ENCODE results near the gene GULP1.

Gene GULP1

DNA sequence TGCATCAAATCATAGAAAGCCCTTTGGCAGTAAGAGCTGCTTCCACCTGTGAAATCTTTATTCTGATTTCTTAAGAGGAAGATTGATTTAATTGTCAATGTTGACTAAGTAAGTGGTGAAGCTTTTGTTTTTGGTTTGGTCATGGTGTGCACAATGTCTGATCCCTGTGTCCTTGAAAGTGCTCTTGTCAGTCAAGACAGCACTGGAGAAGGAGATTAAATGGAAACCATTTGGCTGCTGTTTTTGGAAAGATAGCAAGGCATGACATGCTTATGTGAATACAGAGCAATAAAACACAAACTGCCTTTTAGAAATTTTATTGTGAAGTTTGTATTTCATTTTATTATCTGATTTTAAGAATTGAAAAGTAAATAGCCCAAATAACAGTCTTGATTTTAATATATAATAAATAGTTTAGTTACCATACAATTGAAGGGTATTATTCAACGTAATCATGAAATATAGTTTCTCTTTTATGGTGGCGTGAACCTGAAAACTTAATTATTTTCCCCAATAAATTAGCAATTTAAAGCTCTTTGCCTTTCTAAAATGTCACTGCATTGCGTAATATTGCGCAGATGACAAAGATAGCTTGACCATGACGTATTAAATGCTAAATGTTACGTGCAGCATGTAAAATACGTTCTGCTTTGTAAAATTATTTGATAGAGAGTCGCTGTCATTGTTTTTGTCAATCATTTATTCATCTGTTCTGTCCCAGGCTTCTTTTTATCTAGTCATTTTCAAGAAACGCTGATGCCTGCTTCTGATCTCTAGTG lies 69.0 kb downstream of the GULP1 start:
- in situ Hi-C loops (cut with HindIII; ENCODE audit: low sequenced_read_pairs) = no loop called here
- TF ChIP-seq, protein P1, sequence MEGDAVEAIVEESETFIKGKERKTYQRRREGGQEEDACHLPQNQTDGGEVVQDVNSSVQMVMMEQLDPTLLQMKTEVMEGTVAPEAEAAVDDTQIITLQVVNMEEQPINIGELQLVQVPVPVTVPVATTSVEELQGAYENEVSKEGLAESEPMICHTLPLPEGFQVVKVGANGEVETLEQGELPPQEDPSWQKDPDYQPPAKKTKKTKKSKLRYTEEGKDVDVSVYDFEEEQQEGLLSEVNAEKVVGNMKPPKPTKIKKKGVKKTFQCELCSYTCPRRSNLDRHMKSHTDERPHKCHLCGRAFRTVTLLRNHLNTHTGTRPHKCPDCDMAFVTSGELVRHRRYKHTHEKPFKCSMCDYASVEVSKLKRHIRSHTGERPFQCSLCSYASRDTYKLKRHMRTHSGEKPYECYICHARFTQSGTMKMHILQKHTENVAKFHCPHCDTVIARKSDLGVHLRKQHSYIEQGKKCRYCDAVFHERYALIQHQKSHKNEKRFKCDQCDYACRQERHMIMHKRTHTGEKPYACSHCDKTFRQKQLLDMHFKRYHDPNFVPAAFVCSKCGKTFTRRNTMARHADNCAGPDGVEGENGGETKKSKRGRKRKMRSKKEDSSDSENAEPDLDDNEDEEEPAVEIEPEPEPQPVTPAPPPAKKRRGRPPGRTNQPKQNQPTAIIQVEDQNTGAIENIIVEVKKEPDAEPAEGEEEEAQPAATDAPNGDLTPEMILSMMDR (IDR thresholded peaks at IDR 0.05; ENCODE audit: low read depth, low read length) = no peak
- no peak overlapping the region for H3K4me3 ChIP-seq (ENCODE audit: low read depth, low read length)
- no peak for DNase-seq (ENCODE audit: low read depth, low spot score)

DNA sequence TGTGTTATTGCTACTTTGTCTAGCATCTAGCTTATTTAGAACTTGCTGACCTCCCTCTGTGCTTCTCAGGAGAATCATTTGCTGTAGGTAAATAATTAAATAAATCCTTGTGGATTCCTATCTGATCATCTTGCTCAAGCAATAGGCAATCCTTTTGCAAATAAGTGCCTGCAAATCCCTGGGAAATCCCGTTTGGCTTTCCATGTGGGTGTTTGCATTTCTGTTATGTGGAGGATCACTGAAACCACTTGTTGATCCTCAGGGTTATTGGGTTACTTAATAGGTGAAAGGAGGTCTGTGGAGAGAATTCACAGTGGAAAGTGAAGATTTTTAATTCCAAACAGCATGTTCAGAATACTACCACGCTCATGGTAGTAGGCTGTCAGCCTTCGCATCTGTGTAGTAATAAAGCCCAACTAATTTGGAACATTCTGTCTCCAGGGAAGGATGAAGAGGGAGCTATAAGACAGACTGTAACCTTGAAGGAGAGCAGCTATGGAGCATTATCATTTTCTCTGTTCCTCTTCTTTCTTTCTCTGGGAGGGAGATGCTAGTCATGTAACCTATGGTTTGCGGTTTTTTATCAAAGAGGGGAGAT lies 72.5 kb downstream of the GULP1 start:
- TF ChIP-seq, protein P1 (IDR thresholded peaks at IDR 0.05; ENCODE audit: low read depth, low read length) = no peak
- H3K4me3 ChIP-seq (ENCODE audit: low read depth, low read length) = no peak overlapping the region
- in situ Hi-C loops (cut with HindIII; ENCODE audit: low sequenced_read_pairs) = no loop called here
- no peak for DNase-seq (ENCODE audit: low read depth, low spot score)

DNA sequence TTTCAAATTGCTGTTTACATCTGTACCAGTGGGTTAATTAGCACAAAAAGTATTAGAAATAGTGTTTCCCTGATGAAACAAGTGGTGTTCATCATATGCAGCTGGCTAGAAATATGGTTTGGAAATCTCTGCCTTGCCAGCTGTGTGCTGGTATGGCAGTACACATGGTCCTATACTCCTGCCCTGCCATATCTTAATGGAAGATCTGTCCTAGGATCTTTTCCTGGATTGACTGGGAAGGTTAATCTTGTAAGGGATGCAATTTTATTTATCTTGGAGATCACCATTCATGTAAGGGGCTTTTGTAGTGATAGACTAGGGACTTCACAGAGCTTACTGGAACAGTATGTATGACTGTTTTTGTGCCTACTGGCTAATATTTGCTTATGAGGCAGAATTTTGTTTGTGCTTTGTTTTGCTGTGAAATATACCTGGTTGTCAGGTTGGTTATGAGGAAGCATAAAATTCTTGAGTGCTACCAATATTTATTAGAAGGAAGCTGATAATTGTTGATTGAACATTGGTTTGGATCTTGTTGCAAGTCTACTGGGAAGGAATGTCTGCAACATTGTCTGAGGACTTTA lies 73.5 kb downstream of the GULP1 start:
- DNase-seq (ENCODE audit: low read depth, low spot score) = no peak
- TF ChIP-seq, protein P1 (IDR thresholded peaks at IDR 0.05; ENCODE audit: low read depth, low read length) = no peak
- no peak overlapping the region for H3K4me3 ChIP-seq (ENCODE audit: low read depth, low read length)
- in situ Hi-C loops (cut with HindIII; ENCODE audit: low sequenced_read_pairs) = no loop called here

DNA sequence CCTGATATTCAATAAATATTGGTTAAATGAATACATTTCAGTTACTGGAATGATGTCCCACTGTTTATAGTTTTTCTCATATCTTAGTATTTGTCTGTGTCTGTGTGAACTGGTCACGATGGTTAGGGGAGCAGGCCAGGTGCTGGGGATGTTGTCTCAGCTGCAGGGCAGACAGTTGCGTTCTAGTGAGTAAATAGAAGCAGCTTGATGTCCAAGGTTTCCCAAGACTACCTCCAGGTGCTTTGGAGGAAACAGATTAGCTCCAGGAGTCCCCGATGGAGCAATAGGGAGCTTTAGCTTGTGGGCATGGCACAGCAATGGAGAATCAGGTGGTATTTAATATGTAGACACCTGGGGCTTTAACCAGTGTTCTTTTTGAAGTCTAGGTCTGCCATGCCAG lies 75.5 kb downstream of the GULP1 start:
- in situ Hi-C loops (cut with HindIII; ENCODE audit: low sequenced_read_pairs) = no loop called here
- H3K4me3 ChIP-seq (ENCODE audit: low read depth, low read length) = no peak overlapping the region
- TF ChIP-seq, protein P1 (IDR thresholded peaks at IDR 0.05; ENCODE audit: low read depth, low read length) = no peak
- no peak for DNase-seq (ENCODE audit: low read depth, low spot score)

DNA sequence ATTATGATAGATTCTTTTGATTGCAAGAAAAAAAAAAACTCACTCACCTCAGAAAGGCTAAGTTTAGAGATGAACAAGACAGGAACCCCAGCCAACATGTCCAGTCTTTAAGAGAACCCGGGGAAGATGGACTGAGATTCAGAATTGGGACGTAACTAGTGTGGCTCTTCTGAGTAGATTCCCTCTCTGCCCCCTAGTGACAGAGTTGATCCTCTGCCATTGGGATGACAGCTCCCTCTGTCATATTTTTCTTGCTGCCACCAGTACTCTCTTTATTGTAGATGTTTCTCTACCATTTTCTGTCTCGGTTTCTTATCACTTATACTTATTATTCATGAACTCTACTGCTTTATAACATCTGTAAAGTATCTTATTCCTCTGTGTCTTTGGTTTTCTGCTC lies 77.7 kb downstream of the GULP1 start:
- TF ChIP-seq, protein P1 (IDR thresholded peaks at IDR 0.05; ENCODE audit: low read depth, low read length) = peak; percentile 74
- in situ Hi-C loops (cut with HindIII; ENCODE audit: low sequenced_read_pairs) = no loop called here
- H3K4me3 ChIP-seq (ENCODE audit: low read depth, low read length) = no peak overlapping the region
- DNase-seq (ENCODE audit: low read depth, low spot score) = peak; percentile 61

DNA sequence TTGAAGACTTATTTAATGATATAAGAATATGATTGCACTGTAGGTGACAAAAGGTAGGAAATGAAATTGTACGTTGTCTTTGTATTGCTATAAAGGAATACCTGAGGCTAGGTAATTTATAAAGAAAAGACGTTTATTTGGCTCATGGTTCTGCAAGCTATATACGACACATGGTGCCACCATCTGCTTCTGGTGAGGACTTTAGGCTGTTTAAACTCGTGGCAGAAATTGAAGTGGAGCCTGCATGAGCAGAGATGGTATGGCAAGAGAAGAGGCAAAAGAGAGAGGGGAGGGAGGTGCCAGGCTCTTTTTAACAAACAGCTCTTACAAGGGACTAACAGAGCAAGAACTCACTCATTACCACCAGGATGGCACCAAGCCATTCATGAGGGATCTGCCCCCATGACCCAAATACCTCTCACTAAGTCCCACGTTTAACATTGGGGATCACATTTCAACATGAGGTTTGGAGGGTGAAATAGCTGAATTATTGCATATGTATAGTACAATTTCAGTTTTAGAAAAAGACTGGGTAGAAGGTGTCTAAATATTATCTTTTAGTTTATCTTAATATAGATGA lies 86.8 kb downstream of the GULP1 start:
- in situ Hi-C loops (cut with HindIII; ENCODE audit: low sequenced_read_pairs) = no loop called here
- TF ChIP-seq, protein P1 (IDR thresholded peaks at IDR 0.05; ENCODE audit: low read depth, low read length) = no peak
- H3K4me3 ChIP-seq (ENCODE audit: low read depth, low read length) = no peak overlapping the region
- DNase-seq (ENCODE audit: low read depth, low spot score) = no peak
